Activated naive CD4-positive, alpha-beta T cell treated with anti-CD3 and anti-CD28 coated beads, Interleukin-2, amount 50 U/mL, for 72 hours (primary cell): ENCODE results near the gene EML4. TPM values are rescaled to one million over a fixed set of nuclear protein-coding genes. Genes with fewer than 3 reads are reported as not detected.

ENCODE experiments used
- ATAC-seq, 2 donors: fragments of 150-1000 bp; cut with Tn5 transposase; 2 replicates each; pipeline ENCODE4 v1.10.0; 2021; ENCODE audit warnings: mild to moderate bottlenecking in 2 of 2, moderate library complexity in 2 of 2
- DNase-seq, 2 donors: peaks; one replicate each; pipeline ENCODE4 v3.0.0; 2021 to 2022; ENCODE audit warnings: low spot score in 2 of 2
- H3K27ac Mint-ChIP-seq, 2 donors: one replicate each; pipeline ENCODE4 v1.8.0; 2022; ENCODE audit warnings: mild to moderate bottlenecking in 2 of 2, mixed read lengths in 2 of 2
- H3K36me3 Mint-ChIP-seq, 2 donors: one replicate each; pipeline ENCODE4 v1.8.0; 2022; ENCODE audit warnings: mixed read lengths in 2 of 2
- H3K9me3 Mint-ChIP-seq, 2 donors: one replicate each; pipeline ENCODE4 v1.8.0; 2022; ENCODE audit warnings: mixed read lengths in 2 of 2
- total RNA-seq, 2 donors: library from RNA; stranded (reverse); gene quantifications; one replicate each; pipeline ENCODE4 v1.2.3, GENCODE V29; 2022

EML4 gene
- total RNA-seq, 2 donors from 2014 or later: 56.6 to 85.7 TPM

DNA sequence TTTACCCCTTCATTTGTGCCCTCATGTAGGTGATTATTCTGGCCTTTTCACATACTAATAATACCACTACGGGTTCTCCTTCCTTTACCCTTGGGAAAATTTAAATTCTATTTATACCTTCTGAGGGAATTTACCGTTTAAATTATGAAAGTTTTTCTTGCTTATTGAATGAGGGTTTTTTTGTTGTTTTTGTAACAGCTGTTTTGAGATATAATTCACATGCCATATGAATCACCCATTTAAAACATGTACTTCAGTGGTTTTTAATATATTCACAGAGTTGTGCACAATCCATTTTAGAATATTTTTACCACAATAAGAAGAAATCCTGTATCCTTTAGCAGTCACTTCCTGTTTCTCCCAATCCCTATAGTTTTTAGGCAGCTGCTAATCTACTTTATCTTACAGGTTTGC, 54.7 kb downstream of the EML4 start:
- ATAC-seq (no peak), DNase-seq (no peak)
- Mint-ChIP-seq H3K9me3 (no peaks in the 10 kb centered on the region), H3K36me3 (no peaks in the 10 kb centered on the region), H3K27ac (no peak overlapping the region)

DNA sequence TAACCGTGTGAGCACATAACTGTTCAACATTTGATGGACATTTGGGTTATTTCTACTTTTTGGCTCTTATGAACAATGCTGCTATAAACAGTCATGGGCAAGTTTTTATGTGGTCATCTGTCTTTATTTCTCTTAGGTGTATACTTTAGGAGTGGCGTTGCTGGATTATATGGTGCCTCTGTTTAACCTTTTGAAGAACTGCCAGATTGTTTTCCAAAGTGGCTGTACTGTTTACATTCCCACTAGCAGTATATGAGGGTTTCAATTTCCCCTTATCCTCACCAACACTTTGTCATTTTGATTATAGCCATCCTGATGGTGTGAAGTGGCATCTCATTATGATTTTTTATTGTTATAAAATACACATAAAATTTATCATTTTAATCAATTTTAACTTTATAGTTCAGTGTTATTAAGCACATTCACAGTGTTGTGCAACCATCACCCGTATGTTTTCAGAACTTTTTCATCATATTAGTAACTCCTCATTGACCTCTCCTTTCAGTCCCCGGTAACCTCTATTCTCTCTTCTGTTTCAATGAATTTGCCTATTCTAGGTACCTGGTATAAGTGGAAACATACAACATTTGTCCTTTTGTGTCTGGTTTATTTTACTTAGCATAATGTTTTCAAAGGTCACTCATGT, 55.4 kb downstream of the EML4 start:
- no peak for DNase-seq
- Mint-ChIP-seq H3K36me3 (no peaks in the 10 kb centered on the region), H3K9me3 (no peaks in the 10 kb centered on the region), H3K27ac (no peak overlapping the region)
- ATAC-seq: no peak

- ATAC-seq: no peak
- no peak overlapping the region for H3K27ac Mint-ChIP-seq
- no peaks in the 10 kb centered on the region for H3K36me3 Mint-ChIP-seq
- no peak for DNase-seq
- no peaks in the 10 kb centered on the region for H3K9me3 Mint-ChIP-seq
Measured at GRCh38 chr2:42225573-42225972, 56.4 kb downstream of the EML4 start.

DNA sequence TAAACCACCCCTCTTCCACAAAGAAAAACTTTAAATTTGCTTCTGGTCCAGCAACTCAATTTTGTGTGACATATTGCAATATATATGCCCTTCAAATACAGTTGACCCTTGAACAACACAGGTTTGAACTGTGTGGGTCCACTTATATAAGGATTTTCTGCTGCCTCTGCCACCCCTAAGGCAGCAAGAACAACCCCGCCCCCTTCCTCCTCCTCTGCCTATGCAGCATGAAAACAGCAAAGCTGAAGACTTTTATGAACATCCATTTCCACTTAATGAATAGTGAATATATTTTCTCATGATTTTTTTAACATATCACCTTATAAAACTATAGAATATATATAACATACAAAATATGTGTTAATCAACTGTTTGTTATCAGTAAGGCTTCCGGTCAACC, 58.3 kb downstream of the EML4 start:
- no peak for ATAC-seq
- Mint-ChIP-seq H3K9me3 (no peaks in the 10 kb centered on the region), H3K27ac (peak overlapping the region in 1 of 2 donors; percentile 62), H3K36me3 (no peaks in the 10 kb centered on the region)
- no peak for DNase-seq

DNA sequence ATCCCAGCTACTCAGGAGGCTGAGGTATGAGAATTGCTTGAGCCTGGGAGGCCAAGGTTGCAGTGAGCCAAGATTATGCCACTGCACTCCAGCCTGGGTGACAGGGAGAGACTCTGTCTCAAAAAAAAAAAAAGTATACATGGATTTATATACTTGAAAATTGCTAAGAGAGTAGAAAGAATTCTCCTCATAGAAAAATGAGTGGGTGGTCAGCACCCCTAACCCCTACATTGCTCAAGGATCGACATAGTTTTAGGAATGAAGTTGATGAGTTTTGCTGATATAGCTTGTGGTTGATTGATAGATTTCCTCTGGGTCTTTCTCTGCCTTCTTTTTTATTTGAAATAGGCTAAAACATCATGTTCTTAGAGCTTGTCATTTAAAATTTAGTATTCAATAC, 58.9 kb downstream of the EML4 start:
- Mint-ChIP-seq H3K27ac (no peak overlapping the region), H3K9me3 (no peaks in the 10 kb centered on the region), H3K36me3 (no peaks in the 10 kb centered on the region)
- no peak for DNase-seq
- no peak for ATAC-seq

DNA sequence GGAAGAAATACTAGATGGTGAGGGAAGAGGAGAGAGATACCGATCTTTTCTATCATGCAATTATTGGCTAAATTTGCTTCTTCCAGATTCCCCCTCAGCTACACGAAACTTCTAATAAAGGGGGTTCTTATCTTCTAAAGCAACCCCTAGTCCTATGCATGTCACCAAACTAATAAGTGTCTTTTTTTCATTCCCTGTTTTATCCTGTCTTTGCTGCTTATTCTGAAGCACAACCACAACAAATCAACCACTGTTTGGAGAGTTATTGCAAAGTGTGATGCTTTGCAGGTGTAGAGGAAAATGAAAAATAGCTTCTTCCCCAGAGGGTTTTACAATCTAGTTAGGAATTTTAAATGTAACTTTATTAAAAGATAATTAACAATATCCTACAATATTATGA, 60.8 kb downstream of the EML4 start:
- no peaks in the 10 kb centered on the region for H3K9me3 Mint-ChIP-seq
- H3K27ac Mint-ChIP-seq: peak overlapping the region in 1 of 2 donors; percentile 62
- DNase-seq (no peak), ATAC-seq (no peak)
- H3K36me3 Mint-ChIP-seq: no peaks in the 10 kb centered on the region

DNA sequence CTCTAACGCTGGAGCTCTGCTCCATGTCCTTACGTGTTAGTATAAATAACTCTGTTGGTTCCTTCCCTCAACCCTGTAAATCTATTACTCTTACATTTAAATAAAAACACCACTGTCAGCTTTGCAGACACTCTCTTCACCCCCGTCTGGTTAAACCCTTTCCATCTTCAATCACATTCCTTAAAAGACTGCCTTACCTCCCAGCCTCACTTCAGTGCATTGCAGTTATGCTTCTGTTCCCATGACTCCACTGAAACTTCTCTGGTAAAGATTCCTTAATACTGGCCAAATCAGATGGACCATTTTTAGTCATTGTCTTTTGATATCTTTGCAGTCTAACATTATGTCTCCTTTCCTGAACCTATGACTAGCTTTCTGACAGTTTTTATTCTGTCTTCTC, 61.7 kb downstream of the EML4 start:
- Mint-ChIP-seq H3K9me3 (no peaks in the 10 kb centered on the region), H3K27ac (peak overlapping the region in 1 of 2 donors; percentile 62), H3K36me3 (no peaks in the 10 kb centered on the region)
- no peak for DNase-seq
- ATAC-seq: no peak

- H3K9me3 Mint-ChIP-seq: no peaks in the 10 kb centered on the region
- ATAC-seq (peak; percentile 37 to 86), DNase-seq (no peak)
- H3K27ac Mint-ChIP-seq: no peak overlapping the region
- H3K36me3 Mint-ChIP-seq: no peaks in the 10 kb centered on the region
Measured at GRCh38 chr2:42232024-42232423, 62.9 kb downstream of the EML4 start.

- no peak overlapping the region for H3K27ac Mint-ChIP-seq
- H3K9me3 Mint-ChIP-seq: no peaks in the 10 kb centered on the region
Measured at GRCh38 chr2:42233976-42234441, 64.9 kb downstream of the EML4 start.

GRCh38 chr2:42236911-42237310, 67.8 kb downstream of the EML4 start:
- H3K27ac Mint-ChIP-seq: no peak overlapping the region
- DNase-seq: no peak
- no peak for ATAC-seq
- no peaks in the 10 kb centered on the region for H3K9me3 Mint-ChIP-seq
- no peaks in the 10 kb centered on the region for H3K36me3 Mint-ChIP-seq

More at GRCh38 chr2:42233976-42234441, 64.9 kb downstream of the EML4 start:
- ATAC-seq (no peak), DNase-seq (no peak)
- H3K36me3 Mint-ChIP-seq: no peaks in the 10 kb centered on the region

DNA sequence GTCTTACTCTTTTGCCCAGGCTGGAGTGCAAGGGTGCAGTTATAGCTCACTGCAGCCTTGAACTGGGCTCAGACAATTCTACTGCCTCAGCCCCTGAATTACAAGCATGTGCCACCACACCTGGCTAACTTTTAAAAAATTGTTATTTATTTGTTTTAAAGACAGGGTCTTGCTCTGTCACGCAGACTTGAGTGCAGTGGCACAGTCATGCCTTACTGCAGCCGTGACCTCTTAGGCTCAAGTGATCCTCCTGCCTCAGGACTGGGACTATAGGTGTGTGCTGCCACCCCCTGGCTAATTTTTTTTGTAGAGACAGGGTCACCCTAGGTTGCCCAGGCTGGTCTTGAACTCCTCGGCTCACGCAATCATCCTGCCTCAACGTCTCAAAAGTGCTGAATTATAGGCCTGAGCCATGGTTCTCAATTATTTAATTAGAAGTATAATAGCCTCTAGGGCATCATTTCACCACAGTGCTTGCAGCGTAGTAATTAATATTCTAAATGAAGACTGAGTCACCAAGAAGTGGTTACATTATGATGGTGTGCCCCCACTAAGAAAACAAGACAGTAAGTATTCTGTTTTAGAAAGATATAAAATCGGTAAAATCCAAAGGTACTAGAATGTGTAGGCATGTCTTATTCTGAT, 69.6 kb downstream of the EML4 start:
- H3K27ac Mint-ChIP-seq: no peak overlapping the region
- peak in 1 of 2 donors; percentile 24 for DNase-seq
- ATAC-seq: peak; percentile 83 to 84
- no peaks in the 10 kb centered on the region for H3K36me3 Mint-ChIP-seq
- H3K9me3 Mint-ChIP-seq: no peaks in the 10 kb centered on the region

GRCh38 chr2:42239289-42239661, 70.1 kb downstream of the EML4 start:
- no peak overlapping the region for H3K27ac Mint-ChIP-seq
- DNase-seq (no peak), ATAC-seq (no peak)
- no peaks in the 10 kb centered on the region for H3K36me3 Mint-ChIP-seq
- H3K9me3 Mint-ChIP-seq: no peaks in the 10 kb centered on the region

- peak in 1 of 2 donors; percentile 56 for ATAC-seq
- Mint-ChIP-seq H3K36me3 (no peaks in the 10 kb centered on the region), H3K9me3 (no peaks in the 10 kb centered on the region), H3K27ac (no peak overlapping the region)
- no peak for DNase-seq
Measured at GRCh38 chr2:42239811-42240210, 70.7 kb downstream of the EML4 start.

- peaks cover 0 to 8% of the 10 kb centered on the region in 2 donors for H3K36me3 Mint-ChIP-seq
- H3K27ac Mint-ChIP-seq: peak overlapping the region in 1 of 2 donors; percentile 64
- DNase-seq (no peak), ATAC-seq (no peak)
- no peaks in the 10 kb centered on the region for H3K9me3 Mint-ChIP-seq
Measured at GRCh38 chr2:42241517-42241916, 72.4 kb downstream of the EML4 start.

GRCh38 chr2:42243297-42243696, 74.1 kb downstream of the EML4 start:
- no peak for DNase-seq
- Mint-ChIP-seq H3K27ac (no peak overlapping the region), H3K9me3 (no peaks in the 10 kb centered on the region), H3K36me3 (peaks cover 0 to 15% of the 10 kb centered on the region in 2 donors)
- ATAC-seq: no peak

- Mint-ChIP-seq H3K9me3 (no peaks in the 10 kb centered on the region), H3K36me3 (peaks cover 0 to 15% of the 10 kb centered on the region in 2 donors), H3K27ac (no peak overlapping the region)
- no peak for DNase-seq
- peak in 1 of 2 donors; percentile 38 for ATAC-seq
Measured at GRCh38 chr2:42244520-42244919, 75.4 kb downstream of the EML4 start.

DNA sequence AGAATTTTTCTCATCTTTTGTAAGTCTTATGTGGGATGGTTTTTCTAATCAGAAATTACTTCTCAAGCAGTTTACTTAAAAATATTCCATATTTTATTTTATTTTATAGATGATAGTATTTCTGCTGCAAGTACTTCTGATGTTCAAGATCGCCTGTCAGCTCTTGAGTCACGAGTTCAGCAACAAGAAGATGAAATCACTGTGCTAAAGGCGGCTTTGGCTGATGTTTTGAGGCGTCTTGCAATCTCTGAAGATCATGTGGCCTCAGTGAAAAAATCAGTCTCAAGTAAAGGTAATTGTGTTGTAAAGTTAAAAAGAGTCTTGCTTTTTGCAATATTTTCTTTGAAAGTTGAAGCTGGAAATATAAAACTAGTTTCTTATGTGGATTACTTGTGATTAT, 76.2 kb downstream of the EML4 start:
- Mint-ChIP-seq H3K27ac (no peak overlapping the region), H3K9me3 (no peaks in the 10 kb centered on the region), H3K36me3 (peaks cover 0 to 20% of the 10 kb centered on the region in 2 donors)
- ATAC-seq (no peak), DNase-seq (no peak)

GRCh38 chr2:42246562-42246961, 77.4 kb downstream of the EML4 start:
- no peak overlapping the region for H3K27ac Mint-ChIP-seq
- ATAC-seq: no peak
- peaks cover 0 to 25% of the 10 kb centered on the region in 2 donors for H3K36me3 Mint-ChIP-seq

More at GRCh38 chr2:42246562-42246961, 77.4 kb downstream of the EML4 start:
- DNase-seq: no peak
- H3K9me3 Mint-ChIP-seq: no peaks in the 10 kb centered on the region
